ENCODE data around the gene FAM98A.

- TF ChIP-seq POLR2A (IDR thresholded peaks at IDR 0.05) (no peak), CTCF (IDR thresholded peaks at IDR 0.05) (no peak), POLR2AphosphoS5 (IDR thresholded peaks at IDR 0.05) (no peak), EP300 (IDR thresholded peaks at IDR 0.05) (no peak)
These were observed 3.2 kb upstream of the FAM98A start for GRCh38 chr2:33602201-33602830.

All from sigmoid colon (tissue), 4 donors.